ENCODE measurements around the gene EOMES. TPM values are rescaled to one million over a fixed set of nuclear protein-coding genes. Genes with fewer than 3 reads are reported as not detected.
"Not testable (repeated sequence)": the region's sequence is repeated elsewhere in the genome, so short reads cannot be mapped to it uniquely, and the experiment has no call there.

Gene EOMES
- total RNA-seq (under 1 TPM; 0.09 to 0.41 (median 0.29) TPM), polyA plus RNA-seq (under 1 TPM; 0.05 to 0.08 TPM)

- no peaks in the 10 kb centered on the region for H3K9me3 ChIP-seq
Observed at GRCh38 chr3:27721717-27722564, at the start of gene EOMES. TSS of gene EOMES (minus strand) at chr3:27722323. CDS start at chr3:27722294, 29 bp downstream.

GRCh38 chr3:27770384-27770783 lies 48.3 kb upstream of the EOMES start:
- DNase-seq; H3K27ac ChIP-seq; H3K36me3 ChIP-seq; FAIRE-seq; H3K4me3 ChIP-seq; ATAC-seq; intact Hi-C loops (cut with DNase I); H3K27me3 ChIP-seq; H3K9me3 ChIP-seq; H3K4me1 ChIP-seq: not testable (repeated sequence)
- 22 to 24% methylated on average over 3 of the region's 4 CpGs for WGBS, 2 donors

More at GRCh38 chr3:27721717-27722564, at the start of gene EOMES:
- WGBS, 2 donors: 0 to 1% methylated on average over 51 to 81 of the region's 81 CpGs
- Histone ChIP-seq H3K36me3 (no peaks in the 10 kb centered on the region), H3K4me3 (peak within 1 kb of the TSS; percentile 33 to 55 (median 46)), H3K27ac (peak within 1 kb of the TSS in 1 of 4 donors; percentile 34), H3K4me1 (peaks cover 0 to 10% (median 0%) of the 10 kb centered on the region in 3 donors), H3K27me3 (peaks cover 9 to 30% (median 17%) of the 10 kb centered on the region in 4 donors)
- DNase-seq (peak; percentile 37 to 85 (median 58)), FAIRE-seq (no peak), ATAC-seq (peak; percentile 83 to 86 (median 85))
- intact Hi-C loops (cut with DNase I): no loop called here
- peak in 2 of 4 donors; percentile 5 to 21 for TF ChIP-seq CTCF (IDR thresholded peaks at IDR 0.05)

DNA sequence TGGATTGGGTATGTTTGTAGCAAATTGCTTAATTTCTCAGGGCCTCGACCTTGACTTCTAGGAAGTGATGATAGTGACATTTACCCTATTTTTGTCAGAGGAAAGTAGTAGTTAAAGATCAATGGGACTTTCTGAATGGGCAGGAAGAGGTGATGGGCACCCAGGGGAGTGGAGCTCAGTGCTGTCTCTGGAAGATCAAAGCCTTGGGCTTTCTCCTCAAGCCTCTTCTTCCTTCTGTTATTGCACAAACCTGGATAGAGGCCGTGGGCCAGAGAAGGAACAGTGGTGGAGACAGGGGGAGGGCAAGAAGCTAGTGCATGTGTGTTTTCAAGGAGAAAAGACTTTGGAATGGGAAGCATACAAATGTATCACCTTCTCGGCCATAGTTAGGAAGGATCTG lies 44.9 kb upstream of the EOMES start:
- FAIRE-seq (no peak), DNase-seq (no peak), ATAC-seq (no peak)
- no peaks in the 10 kb centered on the region for H3K36me3 ChIP-seq
- no peaks in the 10 kb centered on the region for H3K4me1 ChIP-seq
- no peaks in the 10 kb centered on the region for H3K9me3 ChIP-seq
- TF ChIP-seq CTCF (IDR thresholded peaks at IDR 0.05): no peak
- intact Hi-C loops (cut with DNase I): no loop called here
- no peaks in the 10 kb centered on the region for H3K27me3 ChIP-seq
- WGBS, 2 donors: 67 to 69% methylated on average over 3 of the region's 3 CpGs
- H3K27ac ChIP-seq: no peak overlapping the region
- H3K4me3 ChIP-seq: no peak overlapping the region

DNA sequence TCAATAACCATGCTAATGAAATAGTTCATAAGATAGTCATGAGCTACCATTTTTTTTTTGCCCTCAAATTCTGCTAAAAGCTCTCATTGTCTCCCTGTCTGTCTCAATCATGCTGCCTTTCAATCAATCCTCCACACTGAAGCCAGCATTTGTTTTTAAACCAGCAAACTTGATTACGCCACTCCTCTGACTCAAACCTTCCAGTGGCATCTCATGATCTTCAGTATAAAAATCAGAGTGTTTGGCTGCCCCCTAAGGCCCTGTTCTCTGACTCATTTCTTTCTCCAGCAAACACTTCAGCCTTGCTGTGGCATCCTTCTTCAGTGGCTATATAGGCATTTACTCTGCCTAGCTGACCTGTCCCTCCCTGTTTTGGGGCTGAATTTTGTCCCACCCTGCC lies 36.0 kb upstream of the EOMES start:
- no peak for TF ChIP-seq CTCF (IDR thresholded peaks at IDR 0.05)
- Histone ChIP-seq H3K9me3 (no peaks in the 10 kb centered on the region), H3K4me1 (no peaks in the 10 kb centered on the region), H3K27me3 (no peaks in the 10 kb centered on the region), H3K27ac (no peak overlapping the region), H3K4me3 (no peak overlapping the region), H3K36me3 (no peaks in the 10 kb centered on the region)
- DNase-seq (no peak), FAIRE-seq (no peak), ATAC-seq (no peak)
- WGBS, 2 donors: 93 to 94% methylated on average over 1 of the region's 1 CpG
- intact Hi-C loops (cut with DNase I): no loop called here

GRCh38 chr3:27756877-27757276 lies 34.8 kb upstream of the EOMES start:
- Histone ChIP-seq H3K27me3 (no peaks in the 10 kb centered on the region), H3K27ac (no peak overlapping the region), H3K36me3 (no peaks in the 10 kb centered on the region), H3K4me1 (no peaks in the 10 kb centered on the region), H3K9me3 (no peaks in the 10 kb centered on the region), H3K4me3 (no peak overlapping the region)
- TF ChIP-seq CTCF (IDR thresholded peaks at IDR 0.05): no peak
- ATAC-seq: no peak
- intact Hi-C loops (cut with DNase I): no loop called here
- 66 to 74% methylated on average over 2 of the region's 2 CpGs for WGBS, 2 donors
- DNase-seq: no peak
- FAIRE-seq: no peak

Measured in pancreas (tissue), 10 donors.